Retinal pigment epithelial cell (primary cell): ENCODE data around the gene WBP2.
"Not testable (repeated sequence)": the region's sequence is repeated elsewhere in the genome, so short reads cannot be mapped to it uniquely, and the experiment has no call there.

ENCODE experiments used
- DNase-seq: peaks from one replicate; pipeline ENCODE4 v3.0.0-alpha.2; 2010; ENCODE audit warnings: low read depth
- H3K4me3 ChIP-seq: 2 replicates; pipeline ENCODE4 v1.5.1; 2011; ENCODE audit warnings: mild to moderate bottlenecking, low read length, control low read depth, moderate library complexity
- CTCF ChIP-seq: conservative IDR thresholded peaks from 2 replicates; pipeline ENCODE4 v1.5.1; 2011; ENCODE audit warnings: low read depth, low read length, control low read depth, inconsistent platforms

The WBP2 gene

GRCh38 chr17:75893305-75894048, 38.3 kb upstream of the WBP2 start:
- no peak for TF ChIP-seq CTCF
- no peak for DNase-seq
- no peak overlapping the region for H3K4me3 ChIP-seq

GRCh38 chr17:75892556-75893224, 37.6 kb upstream of the WBP2 start:
- H3K4me3 ChIP-seq, result no peak overlapping the region
- no peak for DNase-seq
- no peak for TF ChIP-seq CTCF

- no peak overlapping the region for H3K4me3 ChIP-seq
- TF ChIP-seq CTCF, result peak; percentile 2
- DNase-seq, result no peak
Observed at GRCh38 chr17:75891605-75892555, 36.7 kb upstream of the WBP2 start.

DNA sequence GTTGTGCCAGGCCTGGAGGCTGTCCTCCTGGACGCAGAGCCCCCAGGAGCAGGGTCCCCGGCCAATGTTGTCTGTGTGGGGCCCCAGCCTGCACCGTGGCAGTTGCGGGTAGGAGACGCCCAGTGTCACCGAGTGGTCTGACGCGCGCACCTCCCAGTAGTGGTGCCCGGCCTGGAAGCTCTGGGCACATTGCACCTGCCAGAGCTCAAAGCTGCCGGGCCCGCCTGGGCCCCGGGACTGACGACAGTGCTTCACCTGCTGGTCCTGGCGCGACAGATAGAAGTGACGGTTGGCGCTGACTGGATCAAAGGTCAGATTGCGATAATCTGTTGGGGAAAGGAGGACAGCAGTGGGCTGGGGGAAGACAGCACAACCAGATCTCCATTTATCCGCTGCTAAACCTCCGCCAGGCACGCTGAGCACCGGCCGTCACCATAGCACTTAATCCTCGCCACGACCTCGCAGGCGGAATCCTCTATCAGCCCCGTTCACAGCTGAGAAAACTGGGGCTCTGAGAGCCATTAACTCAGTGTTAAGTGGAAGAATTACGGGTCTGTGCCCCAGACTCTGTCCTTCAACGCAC, 36.0 kb upstream of the WBP2 start:
- TF ChIP-seq CTCF, result no peak
- no peak for DNase-seq

DNA sequence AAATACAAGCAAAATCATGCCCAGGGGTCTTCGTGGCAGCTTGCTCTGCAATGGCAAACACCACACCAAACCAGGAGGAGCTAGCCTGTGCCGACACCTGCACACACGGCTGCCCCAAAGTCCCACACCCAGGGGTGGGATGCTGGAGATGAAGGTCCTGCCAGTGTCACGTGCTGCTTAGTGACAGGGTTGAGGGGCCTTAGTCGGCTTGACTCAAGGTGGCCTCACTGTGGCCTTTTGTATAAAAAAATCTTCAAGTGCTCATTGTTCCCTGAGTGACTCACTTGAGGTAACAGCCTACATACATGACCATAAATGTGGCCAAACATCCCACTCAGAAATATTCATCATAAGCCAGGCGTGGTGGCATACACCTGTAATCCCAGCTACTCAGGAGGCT, 34.3 kb upstream of the WBP2 start:
- no peak for TF ChIP-seq CTCF
- DNase-seq, result no peak
- H3K4me3 ChIP-seq, result no peak overlapping the region

More for the DNA sequence above, 36.0 kb upstream of the WBP2 start:
- no peak overlapping the region for H3K4me3 ChIP-seq

- no peak for TF ChIP-seq CTCF
- H3K4me3 ChIP-seq, result no peak overlapping the region
- DNase-seq, result no peak
Observed at GRCh38 chr17:75888484-75888883, 33.3 kb upstream of the WBP2 start.

- not testable (repeated sequence) for H3K4me3 ChIP-seq, DNase-seq
Observed at GRCh38 chr17:75885860-75886259, 30.7 kb upstream of the WBP2 start.
